ENCODE results near the gene CYB561D1. TPM values are rescaled to one million over a fixed set of nuclear protein-coding genes. Genes with fewer than 3 reads are reported as not detected.
"Not testable (repeated sequence)": the region's sequence is repeated elsewhere in the genome, so short reads cannot be mapped to it uniquely, and the experiment has no call there.

The CYB561D1 gene
- 10 to 100 TPM in 1 of 4 donors, 1 to 10 TPM in 3; 1.8 to 11.0 (median 8.4) TPM for total RNA-seq

DNA sequence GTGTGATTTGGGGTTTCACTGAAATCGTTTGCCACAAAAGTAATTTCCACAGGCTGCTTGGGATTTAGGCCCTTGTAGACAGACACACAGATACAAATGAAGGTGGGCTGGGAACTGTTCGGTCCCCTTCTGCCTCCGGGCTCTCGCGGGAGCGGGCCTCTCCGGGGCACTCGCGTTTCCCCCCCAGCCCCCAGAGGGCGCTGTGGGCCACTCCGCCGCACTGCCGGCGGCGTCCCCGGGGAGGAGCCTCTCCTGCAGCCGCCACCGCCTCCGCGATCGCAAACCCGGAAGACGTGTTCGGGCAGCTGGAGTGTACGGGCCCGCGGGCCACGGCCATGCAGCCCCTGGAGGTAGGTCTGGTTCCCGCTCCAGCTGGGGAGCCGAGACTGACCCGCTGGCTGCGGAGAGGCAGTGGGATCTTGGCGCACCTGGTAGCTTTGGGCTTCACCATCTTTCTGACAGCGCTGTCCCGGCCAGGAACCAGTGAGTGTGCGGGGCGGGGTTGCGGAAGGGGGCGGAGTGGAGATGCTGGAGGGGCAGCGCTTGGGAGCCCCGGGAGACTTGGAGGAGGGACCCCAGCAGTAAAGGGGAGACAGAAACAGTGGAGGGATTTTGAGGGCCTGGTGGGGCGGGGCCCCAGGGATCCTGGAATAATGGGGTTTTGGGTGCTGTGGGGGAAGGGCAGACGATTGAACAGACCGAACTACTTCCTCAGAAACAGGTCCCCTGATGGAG lies at the start of gene CYB561D1:
CYB561D1 (plus strand) TSS at position 290 of the 735 bp plus-strand sequence; CDS start at position 336, 46 bp downstream.
- TF ChIP-seq, protein P1, sequence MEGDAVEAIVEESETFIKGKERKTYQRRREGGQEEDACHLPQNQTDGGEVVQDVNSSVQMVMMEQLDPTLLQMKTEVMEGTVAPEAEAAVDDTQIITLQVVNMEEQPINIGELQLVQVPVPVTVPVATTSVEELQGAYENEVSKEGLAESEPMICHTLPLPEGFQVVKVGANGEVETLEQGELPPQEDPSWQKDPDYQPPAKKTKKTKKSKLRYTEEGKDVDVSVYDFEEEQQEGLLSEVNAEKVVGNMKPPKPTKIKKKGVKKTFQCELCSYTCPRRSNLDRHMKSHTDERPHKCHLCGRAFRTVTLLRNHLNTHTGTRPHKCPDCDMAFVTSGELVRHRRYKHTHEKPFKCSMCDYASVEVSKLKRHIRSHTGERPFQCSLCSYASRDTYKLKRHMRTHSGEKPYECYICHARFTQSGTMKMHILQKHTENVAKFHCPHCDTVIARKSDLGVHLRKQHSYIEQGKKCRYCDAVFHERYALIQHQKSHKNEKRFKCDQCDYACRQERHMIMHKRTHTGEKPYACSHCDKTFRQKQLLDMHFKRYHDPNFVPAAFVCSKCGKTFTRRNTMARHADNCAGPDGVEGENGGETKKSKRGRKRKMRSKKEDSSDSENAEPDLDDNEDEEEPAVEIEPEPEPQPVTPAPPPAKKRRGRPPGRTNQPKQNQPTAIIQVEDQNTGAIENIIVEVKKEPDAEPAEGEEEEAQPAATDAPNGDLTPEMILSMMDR (IDR thresholded peaks at IDR 0.05), result peak; percentile 90 to 99 (median 95)
- TF ChIP-seq POLR2A (IDR thresholded peaks at IDR 0.05), result peak; percentile 28 to 49
- intact Hi-C loops (cut with DNase I; ENCODE audit: low total_unique reads), result no loop called here
- Histone ChIP-seq H3K9me3 (no peaks in the 10 kb centered on the region), H3K4me3 (peak within 1 kb of the TSS; percentile 64 to 94), H3K27ac (peak within 1 kb of the TSS; percentile 75 to 78), H3K4me1 (peaks cover 0 to 5% of the 10 kb centered on the region in 2 donors), H3K36me3 (no peaks in the 10 kb centered on the region), H3K27me3 (no peaks in the 10 kb centered on the region)
- DNase-seq, result peak; percentile 81 to 87

DNA sequence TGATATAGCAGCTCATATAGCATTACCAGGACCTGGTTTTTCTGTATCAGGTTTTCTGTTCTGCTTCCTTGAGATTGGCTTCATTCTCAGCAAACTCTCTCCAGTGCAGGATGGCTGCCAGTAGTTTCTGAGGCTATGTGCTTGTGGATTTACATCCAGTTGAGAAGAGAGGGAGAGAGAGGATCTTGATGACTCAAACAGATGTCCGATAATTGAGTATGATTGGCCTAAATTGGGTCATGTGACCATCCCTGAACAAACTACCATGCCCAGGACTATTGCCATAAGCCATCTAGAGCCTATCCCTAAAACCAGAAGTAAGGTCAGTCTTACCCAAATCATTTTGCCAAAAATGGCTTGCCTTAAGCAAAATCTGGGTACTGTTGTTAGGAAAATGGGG lies 49.5 kb upstream of the CYB561D1 start:
- TF ChIP-seq POLR2A (IDR thresholded peaks at IDR 0.05), result no peak
- TF ChIP-seq, protein P1 (IDR thresholded peaks at IDR 0.05), result no peak
- Histone ChIP-seq H3K36me3 (no peaks in the 10 kb centered on the region), H3K4me3 (no peak overlapping the region), H3K9me3 (no peaks in the 10 kb centered on the region), H3K4me1 (no peaks in the 10 kb centered on the region), H3K27ac (no peak overlapping the region), H3K27me3 (no peaks in the 10 kb centered on the region)
- intact Hi-C loops (cut with DNase I; ENCODE audit: low total_unique reads), result no loop called here
- DNase-seq, result no peak

DNA sequence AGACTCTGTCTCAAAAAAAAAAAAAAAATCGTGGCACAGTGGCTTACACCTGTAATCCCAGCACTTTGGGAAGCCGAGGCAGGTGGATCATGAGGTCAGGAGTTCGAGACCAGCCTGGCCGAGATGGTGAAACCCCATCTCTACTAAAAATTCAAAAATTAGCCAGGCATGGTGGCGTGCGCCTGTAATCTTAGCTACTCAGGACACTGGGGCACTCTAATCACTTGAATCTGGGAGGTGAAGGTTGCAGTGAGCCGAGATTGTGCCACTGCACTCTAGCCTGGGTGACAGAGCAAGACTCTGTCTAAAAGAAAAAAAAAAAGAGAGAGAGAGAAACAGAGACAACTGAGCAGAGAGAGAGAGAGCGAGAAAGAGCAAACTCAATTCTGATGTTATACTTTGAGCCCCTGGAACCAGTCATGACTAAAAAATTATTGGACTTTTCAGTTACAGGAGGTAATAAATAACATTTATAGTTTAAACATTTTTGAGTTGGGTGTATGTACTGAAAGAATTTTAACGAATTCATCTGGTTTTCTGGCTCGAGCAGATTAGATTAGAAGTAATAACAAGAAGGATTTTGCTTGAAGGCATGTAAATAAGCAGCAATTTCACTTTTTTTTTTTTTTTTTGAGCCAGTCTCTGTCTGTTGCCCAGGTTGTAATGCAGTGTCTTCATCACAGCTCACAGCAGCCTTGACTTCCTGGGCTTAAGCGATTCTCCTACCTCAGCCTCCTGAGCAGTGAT lies 47.8 kb upstream of the CYB561D1 start:
- H3K27me3 ChIP-seq; intact Hi-C loops (cut with DNase I; ENCODE audit: low total_unique reads); DNase-seq; H3K9me3 ChIP-seq; H3K36me3 ChIP-seq; H3K4me3 ChIP-seq; H3K4me1 ChIP-seq: not testable (repeated sequence)
- H3K27ac ChIP-seq, result peak overlapping the region; percentile 8 to 63

GRCh38 chr1:109447524-109447923 lies 46.4 kb upstream of the CYB561D1 start:
- H3K9me3 ChIP-seq, result no peaks in the 10 kb centered on the region
- no peaks in the 10 kb centered on the region for H3K36me3 ChIP-seq
- no peaks in the 10 kb centered on the region for H3K27me3 ChIP-seq
- H3K4me1 ChIP-seq, result no peaks in the 10 kb centered on the region
- no peak overlapping the region for H3K27ac ChIP-seq
- no peak overlapping the region for H3K4me3 ChIP-seq
- no peak for DNase-seq
- TF ChIP-seq POLR2A (IDR thresholded peaks at IDR 0.05), result no peak
- TF ChIP-seq, protein P1 (IDR thresholded peaks at IDR 0.05), result no peak
- intact Hi-C loops (cut with DNase I; ENCODE audit: low total_unique reads), result no loop called here

- Histone ChIP-seq H3K27ac (no peak overlapping the region), H3K9me3 (no peaks in the 10 kb centered on the region), H3K27me3 (no peaks in the 10 kb centered on the region), H3K36me3 (no peaks in the 10 kb centered on the region), H3K4me1 (no peaks in the 10 kb centered on the region), H3K4me3 (no peak overlapping the region)
- DNase-seq, result no peak
- TF ChIP-seq, protein P1 (IDR thresholded peaks at IDR 0.05), result no peak
- TF ChIP-seq POLR2A (IDR thresholded peaks at IDR 0.05), result no peak
- intact Hi-C loops (cut with DNase I; ENCODE audit: low total_unique reads), result no loop called here
Observed at GRCh38 chr1:109454497-109455133, 39.3 kb upstream of the CYB561D1 start.
